ENCODE results near the gene SLC12A9.

Gene SLC12A9

DNA sequence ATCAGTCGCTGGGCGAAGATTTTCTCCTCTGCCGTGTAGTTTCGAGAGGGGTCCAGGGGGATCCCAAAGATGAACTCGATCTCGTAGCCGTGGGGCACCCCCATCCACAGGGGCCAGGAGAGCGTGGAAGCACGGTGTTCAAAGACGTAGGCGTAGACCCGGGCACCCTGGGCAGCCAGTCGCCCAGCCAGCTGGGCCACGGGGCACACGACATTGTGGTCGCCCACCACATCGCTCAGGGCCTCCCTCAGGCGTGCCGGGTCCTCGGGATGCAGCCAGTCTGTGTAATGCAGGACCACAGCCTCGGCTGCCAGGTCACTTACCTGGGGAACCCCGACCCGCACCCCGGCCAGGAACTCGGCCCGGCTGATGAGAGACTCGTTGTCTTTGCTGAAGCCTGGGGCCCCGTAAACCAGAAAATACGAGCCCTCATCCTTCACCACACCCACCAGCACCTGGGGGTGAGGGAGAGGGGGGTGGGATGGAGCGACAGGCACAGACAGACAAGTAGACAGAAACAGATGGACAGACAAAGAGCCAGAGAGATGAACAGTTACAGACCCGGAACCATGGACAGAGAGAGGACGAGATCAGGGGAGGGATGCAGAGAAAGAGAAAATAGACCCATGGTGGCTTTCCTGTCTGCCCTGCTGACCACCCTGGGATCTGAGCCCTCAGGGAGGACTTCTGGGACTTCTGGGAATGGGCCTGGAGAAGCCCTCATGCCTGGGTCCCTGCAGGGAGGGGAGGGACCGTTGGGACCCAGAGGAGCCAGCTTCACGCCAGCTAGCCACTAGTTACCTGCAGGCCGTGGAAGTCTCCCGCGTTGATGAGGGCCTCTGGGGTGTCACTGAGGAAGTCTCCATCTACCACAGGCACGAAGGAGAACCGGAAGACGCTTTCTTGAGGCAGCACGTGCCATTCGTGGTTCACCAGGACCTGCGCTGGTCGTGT, 40.1 kb downstream of the SLC12A9 start:
- TF ChIP-seq, protein P1, sequence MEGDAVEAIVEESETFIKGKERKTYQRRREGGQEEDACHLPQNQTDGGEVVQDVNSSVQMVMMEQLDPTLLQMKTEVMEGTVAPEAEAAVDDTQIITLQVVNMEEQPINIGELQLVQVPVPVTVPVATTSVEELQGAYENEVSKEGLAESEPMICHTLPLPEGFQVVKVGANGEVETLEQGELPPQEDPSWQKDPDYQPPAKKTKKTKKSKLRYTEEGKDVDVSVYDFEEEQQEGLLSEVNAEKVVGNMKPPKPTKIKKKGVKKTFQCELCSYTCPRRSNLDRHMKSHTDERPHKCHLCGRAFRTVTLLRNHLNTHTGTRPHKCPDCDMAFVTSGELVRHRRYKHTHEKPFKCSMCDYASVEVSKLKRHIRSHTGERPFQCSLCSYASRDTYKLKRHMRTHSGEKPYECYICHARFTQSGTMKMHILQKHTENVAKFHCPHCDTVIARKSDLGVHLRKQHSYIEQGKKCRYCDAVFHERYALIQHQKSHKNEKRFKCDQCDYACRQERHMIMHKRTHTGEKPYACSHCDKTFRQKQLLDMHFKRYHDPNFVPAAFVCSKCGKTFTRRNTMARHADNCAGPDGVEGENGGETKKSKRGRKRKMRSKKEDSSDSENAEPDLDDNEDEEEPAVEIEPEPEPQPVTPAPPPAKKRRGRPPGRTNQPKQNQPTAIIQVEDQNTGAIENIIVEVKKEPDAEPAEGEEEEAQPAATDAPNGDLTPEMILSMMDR (conservative IDR thresholded peaks at IDR 0.05), result no peak
- H3K27ac ChIP-seq, result no peak overlapping the region

DNA sequence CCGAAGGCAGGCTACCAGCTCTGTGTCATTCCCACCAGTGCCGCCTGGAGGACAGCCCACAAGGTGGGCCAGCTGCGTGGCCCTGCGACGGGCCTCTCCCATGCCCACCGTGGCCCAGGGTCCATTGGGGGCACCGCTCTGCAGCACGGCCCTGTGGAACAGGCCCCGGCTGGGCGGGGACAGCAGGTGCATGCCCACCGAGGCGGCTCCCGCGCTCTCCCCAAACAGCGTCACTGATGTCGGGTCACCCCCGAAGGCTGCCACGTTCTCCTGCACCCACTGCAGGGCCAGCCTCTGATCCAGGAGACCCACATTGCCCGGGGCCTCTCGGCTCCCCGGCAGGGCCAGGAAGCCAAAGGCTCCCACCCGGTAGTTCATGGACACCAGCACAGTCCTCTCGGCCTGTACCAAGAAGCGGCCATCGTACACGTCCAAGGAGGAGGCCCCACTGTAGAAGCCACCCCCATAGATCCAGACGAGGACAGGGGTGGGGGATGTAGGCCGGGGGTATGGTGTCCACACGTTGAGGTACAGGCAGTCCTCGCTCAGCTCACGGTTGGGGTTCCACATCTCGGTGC, 40.9 kb downstream of the SLC12A9 start:
- H3K27ac ChIP-seq, result no peak overlapping the region
- TF ChIP-seq, protein P1 (conservative IDR thresholded peaks at IDR 0.05), result no peak

DNA sequence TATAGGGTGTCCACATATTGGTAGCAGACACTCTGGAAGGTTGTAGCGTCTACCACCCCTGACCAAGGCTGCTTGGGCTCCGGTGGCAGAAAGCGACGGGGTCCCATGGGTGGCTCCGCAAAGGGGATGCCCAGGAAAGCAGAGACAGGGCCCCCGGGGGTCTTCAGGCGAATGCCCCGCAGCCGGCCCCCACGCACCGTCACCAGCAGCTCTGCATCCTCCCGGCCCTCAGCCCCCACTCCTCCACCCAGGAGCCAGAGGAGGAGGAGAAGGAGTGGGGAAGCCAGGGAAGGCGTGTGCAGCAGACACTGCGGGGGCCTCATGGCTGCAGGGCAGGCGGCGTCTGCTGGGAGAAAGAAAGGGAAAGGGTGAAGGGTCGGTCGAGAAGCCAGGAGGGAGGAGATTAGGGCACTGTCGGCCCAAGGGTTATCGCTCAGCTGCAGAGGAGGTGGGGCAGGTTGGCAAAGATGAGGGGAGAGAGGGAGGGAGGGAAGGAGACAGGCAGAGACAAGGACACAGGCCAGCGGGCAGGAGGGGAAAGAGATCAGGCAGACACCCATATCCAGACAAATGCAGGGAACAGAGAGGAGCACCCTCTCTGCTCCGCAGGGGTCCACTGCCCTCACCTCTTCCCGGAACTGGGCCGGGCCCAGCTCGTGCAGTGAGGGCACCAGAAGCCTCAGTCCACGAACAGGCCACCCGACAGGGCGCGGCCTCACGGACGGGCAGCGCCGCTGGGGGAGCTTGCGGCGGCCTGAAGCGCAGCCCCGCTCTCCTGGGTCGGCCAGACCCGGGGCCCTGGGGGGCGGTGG, 41.6 kb downstream of the SLC12A9 start:
- TF ChIP-seq, protein P1 (conservative IDR thresholded peaks at IDR 0.05), result no peak
- H3K27ac ChIP-seq, result no peak overlapping the region; the same call in 1 of the 2 replicates

DNA sequence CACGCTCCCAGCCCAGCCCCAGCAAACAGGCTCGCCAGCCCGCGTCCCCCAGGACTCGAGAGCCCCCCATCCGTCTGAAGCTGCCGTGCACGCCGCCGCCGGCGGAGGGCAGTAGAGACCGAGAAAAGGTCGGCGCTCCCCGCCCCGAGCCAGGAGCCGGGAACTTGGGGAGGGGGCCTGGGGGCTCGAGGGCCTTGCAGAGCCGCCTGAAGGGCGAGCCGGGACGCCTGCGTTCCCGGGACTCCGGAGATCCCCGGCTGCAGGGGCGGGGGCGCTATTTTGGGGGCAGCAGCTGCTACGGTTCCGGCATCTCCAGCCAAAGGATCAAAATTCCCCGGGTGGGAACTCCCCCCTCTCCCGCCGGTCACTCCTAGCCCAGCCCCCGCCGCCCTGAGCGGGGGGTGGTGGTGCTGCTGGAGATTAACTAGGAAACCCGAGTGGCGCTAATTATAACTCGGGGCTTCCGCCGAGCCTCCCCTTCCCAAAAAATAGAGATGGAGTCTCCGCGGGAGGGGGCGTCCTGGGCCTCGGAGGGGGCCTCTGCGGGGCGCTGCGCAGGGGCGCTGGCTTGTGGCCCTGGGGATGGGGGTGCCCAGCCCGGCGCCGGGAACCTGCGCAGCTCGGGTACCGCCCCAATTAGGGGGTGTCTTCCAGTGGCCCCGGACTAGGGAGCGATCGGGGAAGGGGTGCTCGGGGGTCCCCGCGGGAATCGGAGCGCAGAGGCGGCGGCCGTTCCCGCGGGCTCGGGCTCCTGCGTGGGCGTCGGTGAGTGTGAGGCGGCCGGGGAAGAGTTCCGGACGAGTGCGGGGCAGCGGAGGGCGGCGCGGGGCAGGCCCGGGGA, 42.6 kb downstream of the SLC12A9 start:
- TF ChIP-seq, protein P1 (conservative IDR thresholded peaks at IDR 0.05), result peak; percentile 92
- H3K27ac ChIP-seq, result no peak overlapping the region; the same call in 1 of the 2 replicates

DNA sequence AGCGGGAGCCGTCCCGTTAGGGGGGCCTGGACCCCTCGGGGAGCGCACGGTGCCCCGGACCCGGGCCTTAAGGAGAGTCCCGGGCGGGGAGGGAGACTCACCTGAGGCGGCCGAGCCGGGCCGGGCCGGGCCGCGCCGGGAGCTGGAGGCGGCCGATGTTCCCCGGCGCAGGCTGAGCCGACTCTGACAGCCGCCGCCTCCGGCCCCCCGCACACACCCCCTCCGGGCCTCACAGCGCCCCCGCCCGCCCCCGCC, 43.1 kb downstream of the SLC12A9 start, which contains the start of gene ACHE:
Gene ACHE (minus strand): TSS at position 188 of the 255 bp plus-strand sequence. CDS start 1,656 bp downstream, outside the sequence.
- TF ChIP-seq, protein P1 (conservative IDR thresholded peaks at IDR 0.05), result no peak
- H3K27ac ChIP-seq, result no peak within 1 kb of the TSS; the same call in 1 of the 2 replicates

DNA sequence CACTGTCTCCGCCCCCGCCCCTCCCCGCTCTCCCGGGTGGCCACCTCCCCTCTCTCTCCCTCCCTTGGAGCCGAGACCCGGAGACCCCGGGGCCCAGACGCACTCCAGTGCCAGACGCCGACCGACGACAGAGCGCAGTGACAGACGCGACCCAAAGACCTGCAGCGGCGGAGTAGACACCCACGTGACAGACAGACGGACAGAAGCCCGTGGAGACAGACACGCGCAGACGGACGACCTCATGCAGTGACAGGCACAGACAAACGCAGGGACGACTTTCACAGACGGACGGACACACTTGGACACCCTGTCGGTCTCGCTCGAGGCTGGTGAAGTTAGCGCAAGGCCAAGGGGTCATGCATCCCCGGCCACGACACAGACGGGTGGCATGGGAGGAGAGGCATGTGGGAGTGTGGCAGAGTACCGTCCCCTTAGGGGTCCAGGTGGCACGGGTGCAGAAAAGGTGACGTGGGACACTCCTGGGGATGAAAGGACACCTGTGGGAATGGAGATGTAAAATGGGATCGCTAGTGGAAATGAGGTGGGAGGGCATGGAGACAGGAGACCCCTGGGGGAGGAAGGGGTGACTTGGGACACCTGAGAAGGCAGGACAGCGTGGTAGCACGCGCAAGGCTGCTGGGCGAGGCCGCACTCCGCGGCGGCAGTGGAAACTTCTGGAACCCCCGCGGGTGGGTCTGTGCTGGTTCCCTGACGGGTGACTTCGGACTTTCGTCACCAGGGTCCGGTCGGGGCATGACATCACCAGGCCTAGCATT, 43.6 kb downstream of the SLC12A9 start:
- TF ChIP-seq, protein P1 (conservative IDR thresholded peaks at IDR 0.05), result no peak
- H3K27ac ChIP-seq, result no peak overlapping the region

Data from VCaP (cell line).